HG03045 (cell line): Measurements from ENCODE around the gene ZBTB33.

Experiments
- ATAC-seq: cut with Tn5 transposase; IDR thresholded peaks from one replicate; pipeline ENCODE4 v1.9.1; 2021; ENCODE audit warnings: mild to moderate bottlenecking, moderate library complexity; ENCODE audit not compliant: unreplicated experiment

ZBTB33 gene

DNA sequence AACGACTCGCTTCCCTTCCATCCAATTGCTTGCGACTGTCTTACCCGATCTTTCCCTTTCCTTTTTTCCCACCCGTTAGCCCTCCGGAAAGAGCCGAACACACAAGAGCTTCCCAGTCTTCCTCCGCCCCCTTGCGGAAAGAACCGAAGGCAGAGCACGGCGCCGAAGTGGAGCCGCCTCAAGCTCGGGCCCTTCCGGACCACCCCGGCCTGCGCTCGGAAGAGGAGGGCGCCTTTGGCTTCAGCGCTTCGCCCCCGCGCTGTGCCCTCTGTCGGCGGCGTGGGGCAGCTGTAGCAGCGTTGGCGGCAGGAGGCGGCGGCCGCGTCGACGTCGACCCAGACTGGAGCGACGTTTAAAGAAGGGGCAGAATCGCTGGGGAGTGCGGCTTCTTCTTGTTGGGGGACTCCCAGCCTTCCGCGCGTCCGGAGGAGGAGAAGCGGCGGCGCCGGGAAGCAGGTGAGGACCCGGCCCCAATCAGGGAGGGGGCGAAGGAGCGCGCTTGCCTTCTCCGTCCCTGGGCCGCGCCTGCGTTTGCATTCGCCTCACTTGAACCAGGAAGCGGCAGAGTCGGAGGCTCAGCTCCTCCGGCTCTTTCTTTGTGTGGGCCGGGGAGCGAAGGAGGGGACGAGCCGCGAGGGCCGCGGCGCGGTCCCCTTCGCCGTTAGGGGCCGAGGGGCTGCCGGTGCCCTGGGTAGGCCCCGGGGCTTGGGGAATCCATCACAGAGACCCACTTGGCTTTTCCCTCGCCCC lies at the start of gene ZBTB33:
Gene ZBTB33, plus strand, starts transcription at position 291 of the 750 bp plus-strand sequence. CDS start 2,604 bp downstream, outside the sequence.
- ATAC-seq: peak; percentile 99

DNA sequence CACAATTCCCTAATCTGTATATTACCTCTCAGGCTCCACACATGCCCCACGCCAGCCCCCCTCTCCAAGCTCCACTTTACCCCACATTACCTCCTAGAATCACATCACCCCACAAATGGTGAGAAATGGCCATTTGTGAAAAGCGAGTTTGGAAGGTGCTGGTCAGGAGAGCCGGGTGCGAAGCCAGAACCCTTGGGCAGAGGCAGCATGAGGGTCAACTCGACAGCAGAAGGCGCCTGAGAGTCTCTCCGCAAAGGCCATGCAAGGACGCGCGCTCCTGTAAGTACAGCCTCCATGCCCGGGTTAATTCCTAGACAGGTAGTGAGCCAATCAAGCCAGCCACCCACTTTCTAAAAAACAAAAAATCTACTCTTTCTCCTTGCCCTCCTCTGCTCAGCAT lies 49.8 kb upstream of the ZBTB33 start:
- ATAC-seq: no peak

DNA sequence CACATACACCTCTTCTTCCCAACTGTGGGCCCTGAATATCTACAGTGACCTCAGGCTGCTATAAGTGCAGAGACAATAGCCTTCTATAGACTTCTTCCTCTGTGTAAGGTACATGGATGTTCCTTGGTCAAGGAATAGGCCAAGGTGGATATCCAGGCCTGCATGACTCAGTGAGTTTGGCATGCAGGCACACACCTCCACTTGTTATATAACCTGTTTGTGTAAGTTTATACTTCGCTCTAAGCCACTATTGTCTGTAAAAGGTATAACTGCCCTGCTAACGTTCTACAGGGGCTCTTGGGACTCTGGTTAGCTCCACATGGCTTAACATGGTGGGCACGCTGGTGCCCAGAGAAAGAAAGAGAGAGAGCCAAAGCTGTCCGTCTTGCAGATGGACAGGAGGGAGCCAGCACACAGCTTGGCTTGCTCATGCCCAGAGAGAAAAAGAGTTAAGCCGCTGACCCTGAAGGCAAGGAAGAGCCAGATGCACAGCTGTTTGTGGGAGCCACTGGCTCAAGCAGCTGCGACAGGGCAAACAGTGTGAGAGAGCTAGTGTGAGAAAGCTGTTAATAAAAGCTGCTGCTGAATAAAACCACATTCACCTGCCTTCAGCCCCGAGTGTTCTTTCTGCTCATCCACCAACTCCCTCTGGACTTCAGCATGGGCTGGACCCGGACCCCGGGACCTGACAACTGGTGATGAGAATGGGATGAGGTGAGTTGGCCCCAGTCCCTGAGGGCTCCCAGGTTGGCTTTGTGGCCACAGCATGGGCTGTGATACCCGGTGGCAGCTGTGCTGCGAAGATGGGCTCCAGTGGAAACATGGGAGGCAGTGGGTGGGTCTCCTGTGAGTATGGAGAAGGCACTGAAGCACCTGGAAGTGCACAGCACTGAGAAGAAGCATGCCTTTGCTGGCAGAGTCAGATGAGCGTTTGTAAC lies 44.5 kb upstream of the ZBTB33 start:
- no peak for ATAC-seq

DNA sequence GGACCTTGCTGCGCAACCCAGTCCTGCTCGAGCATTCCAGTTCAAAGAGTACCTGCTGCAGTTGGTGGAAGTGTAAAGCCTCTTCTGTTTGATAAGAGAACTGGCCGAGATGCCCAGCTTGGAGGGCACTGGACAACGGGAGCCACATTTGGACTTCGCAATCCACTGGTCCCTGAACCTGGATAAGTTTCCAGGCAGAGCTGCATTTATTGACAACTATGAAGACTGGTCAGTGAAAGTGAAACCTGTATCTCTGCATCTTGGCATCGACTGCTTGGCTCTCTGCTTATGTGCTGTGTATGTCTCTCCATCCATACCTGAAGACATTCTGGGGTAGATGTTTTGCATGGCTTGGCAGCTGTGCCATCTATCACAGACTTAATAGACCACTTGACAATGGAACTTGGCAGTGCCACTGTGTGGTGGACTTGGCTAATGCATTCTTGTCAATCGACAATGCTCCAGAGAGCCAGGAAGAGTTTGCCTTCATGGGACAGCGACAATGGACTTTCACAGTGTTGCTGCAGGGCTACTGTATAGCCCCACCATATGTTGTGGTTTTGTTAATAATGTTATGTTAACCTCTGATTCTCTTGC lies 43.5 kb upstream of the ZBTB33 start:
- no peak for ATAC-seq

GRCh38 chrX:120213438-120214265 lies 37.0 kb upstream of the ZBTB33 start:
- peak; percentile 61 for ATAC-seq

- no peak for ATAC-seq
Measured at GRCh38 chrX:120223374-120223773, 27.2 kb upstream of the ZBTB33 start.

- no peak for ATAC-seq
Measured at GRCh38 chrX:120224388-120224787, 26.2 kb upstream of the ZBTB33 start.

GRCh38 chrX:120228187-120228908 lies 22.3 kb upstream of the ZBTB33 start:
- ATAC-seq: no peak

- no peak for ATAC-seq
Measured at GRCh38 chrX:120235284-120235683, 15.3 kb upstream of the ZBTB33 start.

GRCh38 chrX:120236687-120237479 lies 13.7 kb upstream of the ZBTB33 start:
- ATAC-seq: no peak

DNA sequence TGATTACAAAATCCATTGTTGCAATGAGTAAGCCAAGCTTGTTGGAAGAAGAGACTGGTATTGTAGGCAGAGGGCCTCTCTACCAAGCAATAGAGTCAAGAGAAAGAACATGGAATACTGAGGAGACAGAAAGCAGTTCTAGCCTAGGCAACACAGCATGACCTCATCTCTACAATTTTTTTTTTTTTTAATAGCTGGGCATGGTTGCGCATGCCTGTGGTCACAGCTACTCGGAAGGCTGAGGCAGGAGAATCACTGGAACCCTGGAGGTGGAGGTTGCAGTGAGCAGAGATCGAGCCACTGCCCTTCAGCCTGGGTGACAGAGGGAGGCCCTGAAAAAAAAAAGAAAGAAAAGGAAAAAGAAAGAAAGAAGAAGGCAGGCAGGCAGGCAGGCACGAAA lies 11.7 kb upstream of the ZBTB33 start:
- ATAC-seq: no peak

DNA sequence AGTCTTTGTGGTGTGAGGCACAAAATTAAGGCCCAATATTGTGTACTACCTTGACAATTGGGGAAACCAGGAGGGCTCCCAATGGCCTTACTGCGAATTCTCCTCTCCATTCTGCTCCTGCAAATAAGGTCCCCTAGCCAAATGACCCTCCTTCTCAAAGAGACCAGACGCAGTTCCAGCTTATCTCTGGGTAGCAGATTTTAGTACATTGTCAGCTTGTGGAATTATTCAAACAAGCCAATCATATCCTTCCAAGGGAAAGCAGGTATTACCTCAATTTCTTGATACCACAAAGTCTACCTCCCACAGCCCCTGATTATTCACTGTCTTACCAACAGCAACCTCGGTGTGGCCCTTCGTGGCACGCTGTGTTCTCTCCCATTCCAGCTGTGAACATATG lies 7.8 kb upstream of the ZBTB33 start:
- ATAC-seq: no peak

GRCh38 chrX:120244395-120244734 lies 6.2 kb upstream of the ZBTB33 start:
- peak; percentile 41 for ATAC-seq

DNA sequence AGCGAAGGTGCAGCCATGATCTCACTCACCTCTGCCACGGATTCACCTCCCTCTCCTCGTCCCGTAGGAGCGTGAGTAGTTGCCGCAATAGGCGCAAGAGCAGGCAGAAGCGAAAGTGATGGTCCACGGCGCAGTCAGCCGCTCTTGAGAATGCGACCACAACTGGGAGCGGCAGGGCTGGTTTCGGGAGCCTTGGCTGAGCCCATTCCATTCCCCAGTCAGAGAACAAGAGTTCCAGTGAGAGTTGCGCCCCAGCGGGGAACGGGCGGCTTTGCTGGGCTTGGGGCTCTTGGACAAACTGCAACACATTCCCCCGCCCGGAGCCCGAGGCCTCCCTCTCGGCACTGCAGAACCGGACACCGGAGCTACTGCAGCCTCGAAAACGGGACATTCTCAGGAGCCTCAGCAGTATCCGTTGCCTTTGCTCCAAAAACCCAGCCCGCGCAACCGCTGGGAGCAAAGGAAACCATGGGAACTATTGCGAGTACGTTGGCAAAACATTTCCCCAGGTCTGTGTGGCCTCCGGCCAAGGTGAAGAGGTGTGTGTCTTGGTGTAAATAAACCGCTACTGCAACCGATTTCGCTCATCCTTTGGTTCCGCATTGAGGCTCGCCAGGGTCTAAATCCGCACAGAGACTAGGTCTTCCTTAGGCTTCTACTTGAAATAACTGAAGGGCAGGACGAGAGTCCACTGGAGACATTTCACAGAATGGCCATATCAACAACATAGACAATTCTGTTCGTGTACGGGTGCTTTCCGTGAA lies 5.7 kb upstream of the ZBTB33 start:
- ATAC-seq: peak; percentile 80

DNA sequence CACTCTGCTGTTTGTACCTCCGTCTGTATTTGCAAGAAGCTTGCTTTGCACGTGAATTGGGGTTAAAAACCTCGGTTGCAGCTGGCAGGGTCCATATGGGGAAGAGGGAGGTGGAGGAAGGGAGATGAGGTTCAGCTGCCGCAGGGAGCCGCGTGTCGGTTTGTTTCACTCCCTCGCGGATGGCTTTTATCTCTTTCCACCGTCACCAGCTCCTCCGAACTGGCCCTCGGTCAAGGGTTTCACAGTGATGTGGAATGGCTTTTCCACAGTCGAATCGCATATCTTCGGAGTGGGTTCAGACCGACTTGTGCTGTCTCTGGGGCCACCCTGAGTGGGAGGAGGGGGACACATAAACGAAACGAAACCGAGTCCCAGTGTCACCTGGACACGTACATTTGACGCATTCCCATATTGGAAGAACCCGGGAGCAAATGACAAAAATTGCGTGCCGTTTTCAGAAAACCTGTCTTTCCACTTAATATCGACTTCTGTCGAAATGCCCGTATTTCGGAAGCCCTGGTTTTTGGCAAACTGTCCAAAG lies 929 bp downstream of the ZBTB33 start:
- ATAC-seq: no peak

GRCh38 chrX:120253784-120254183 lies 3.2 kb downstream of the ZBTB33 start:
- no peak for ATAC-seq

- no peak for ATAC-seq
Measured at GRCh38 chrX:120260369-120260768, 9.8 kb downstream of the ZBTB33 start.
